Sigmoid colon (tissue), 4 donors: ENCODE results near the gene PAFAH1B2.
A peak's percentile ranks its signal among the peaks of the same experiment; 100 is the strongest.

Source experiments
- CTCF ChIP-seq, 4 experiments: fragments of 450-650 bp in 3 of 4; fragments of 200-600 bp in 1 of 4; IDR thresholded peaks; one replicate each; pipeline ENCODE4 v1.5.1; 2016 to 2019; ENCODE audit warnings: antibody characterized with exemption in 4 of 4, mild to moderate bottlenecking in 3 of 4, moderate library complexity in 2 of 4
- EP300 ChIP-seq, 4 donors: sonication (generic); formaldehyde crosslinking; IDR thresholded peaks; one replicate each; pipeline ENCODE4 v1.6.1; 2017; ENCODE audit warnings: antibody characterized with exemption in 4 of 4
- POLR2A ChIP-seq, 2 donors: fragments of 450-650 bp; IDR thresholded peaks; one replicate each; pipeline ENCODE4 v1.6.1; 2016; ENCODE audit warnings: antibody characterized with exemption in 2 of 2, mild to moderate bottlenecking in 2 of 2, moderate library complexity in 2 of 2
- POLR2AphosphoS5 ChIP-seq, 4 donors: sonication (generic); formaldehyde crosslinking; IDR thresholded peaks; one replicate each; pipeline ENCODE4 v1.6.1; 2017; ENCODE audit warnings: antibody characterized with exemption in 4 of 4

DNA sequence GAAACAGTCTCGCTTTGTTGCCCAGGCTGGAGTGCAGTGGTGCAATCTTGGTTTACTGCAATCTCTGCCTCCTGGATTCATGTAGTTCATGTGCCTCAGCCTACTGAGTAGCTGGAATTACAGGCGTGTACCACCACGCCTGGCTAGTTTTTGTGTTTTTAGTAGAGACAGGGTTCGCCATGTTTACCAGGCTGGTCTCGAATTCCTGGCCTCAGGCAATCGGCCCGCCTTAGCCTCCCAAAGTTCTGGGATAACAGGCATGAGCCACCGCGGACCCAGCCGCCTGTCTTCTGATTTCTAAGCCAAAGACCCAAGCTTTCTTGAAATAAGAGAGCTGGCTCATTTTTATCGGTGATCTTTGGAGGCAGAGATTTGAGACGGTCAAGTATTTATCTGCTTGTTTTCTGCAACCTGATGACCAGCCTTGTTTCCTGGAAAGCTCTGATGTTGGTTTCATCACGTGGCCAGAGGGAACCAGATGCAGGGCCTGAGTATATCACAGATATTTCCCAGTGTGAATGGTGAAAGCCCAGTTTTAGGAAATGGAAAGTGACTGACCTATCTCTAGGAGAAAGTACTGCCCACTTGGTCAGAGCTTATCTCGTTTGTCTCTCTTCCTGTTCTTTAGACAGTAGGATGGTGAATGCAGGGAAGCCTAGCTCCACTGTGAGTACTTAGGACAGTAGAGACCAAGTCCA, 28.8 kb downstream of the PAFAH1B2 start:
- TF ChIP-seq EP300 (IDR thresholded peaks at IDR 0.05): no peak
- TF ChIP-seq CTCF (IDR thresholded peaks at IDR 0.05): no peak
- TF ChIP-seq POLR2A (IDR thresholded peaks at IDR 0.05): no peak
- TF ChIP-seq POLR2AphosphoS5 (IDR thresholded peaks at IDR 0.05): peak in 1 of 4 donors; percentile 10
